ENCODE measurements around the gene ADGB. TPM values are rescaled to one million over a fixed set of nuclear protein-coding genes. Genes with fewer than 3 reads are reported as not detected.

The ADGB gene
- total and polyA plus RNA-seq, 8 donors = not detected

DNA sequence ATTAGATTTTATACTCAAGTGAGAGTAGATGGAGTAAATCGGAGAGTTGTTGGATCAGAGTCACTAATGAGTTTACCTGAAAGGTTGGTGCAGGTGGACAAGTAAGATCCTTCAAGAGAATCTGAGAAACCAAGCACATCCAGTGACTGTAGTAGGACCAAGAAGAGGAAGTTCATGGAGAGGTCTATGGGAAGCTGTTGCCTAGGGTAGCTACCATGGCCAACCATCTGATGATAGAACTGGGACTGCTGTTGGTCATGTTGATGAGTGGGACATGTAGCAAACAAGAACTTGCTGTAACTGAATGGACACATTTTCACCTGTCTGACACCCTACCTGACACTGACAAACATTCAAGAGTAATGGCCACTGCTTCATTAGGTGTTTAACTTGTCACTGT, 11.3 kb upstream of the ADGB start:
- WGBS, 2 donors = 0% methylated on average over 1 of the region's 1 CpG
- Histone ChIP-seq H3K4me3 (no peak overlapping the region), H3K36me3 (no peaks in the 10 kb centered on the region), H3K4me1 (no peaks in the 10 kb centered on the region), H3K9me3 (no peaks in the 10 kb centered on the region), H3K27ac (no peak overlapping the region), H3K27me3 (no peaks in the 10 kb centered on the region)
- FAIRE-seq (no peak), DNase-seq (no peak), ATAC-seq (no peak)
- intact Hi-C loops (cut with DNase I) = no loop called here
- TF ChIP-seq, protein P1, sequence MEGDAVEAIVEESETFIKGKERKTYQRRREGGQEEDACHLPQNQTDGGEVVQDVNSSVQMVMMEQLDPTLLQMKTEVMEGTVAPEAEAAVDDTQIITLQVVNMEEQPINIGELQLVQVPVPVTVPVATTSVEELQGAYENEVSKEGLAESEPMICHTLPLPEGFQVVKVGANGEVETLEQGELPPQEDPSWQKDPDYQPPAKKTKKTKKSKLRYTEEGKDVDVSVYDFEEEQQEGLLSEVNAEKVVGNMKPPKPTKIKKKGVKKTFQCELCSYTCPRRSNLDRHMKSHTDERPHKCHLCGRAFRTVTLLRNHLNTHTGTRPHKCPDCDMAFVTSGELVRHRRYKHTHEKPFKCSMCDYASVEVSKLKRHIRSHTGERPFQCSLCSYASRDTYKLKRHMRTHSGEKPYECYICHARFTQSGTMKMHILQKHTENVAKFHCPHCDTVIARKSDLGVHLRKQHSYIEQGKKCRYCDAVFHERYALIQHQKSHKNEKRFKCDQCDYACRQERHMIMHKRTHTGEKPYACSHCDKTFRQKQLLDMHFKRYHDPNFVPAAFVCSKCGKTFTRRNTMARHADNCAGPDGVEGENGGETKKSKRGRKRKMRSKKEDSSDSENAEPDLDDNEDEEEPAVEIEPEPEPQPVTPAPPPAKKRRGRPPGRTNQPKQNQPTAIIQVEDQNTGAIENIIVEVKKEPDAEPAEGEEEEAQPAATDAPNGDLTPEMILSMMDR (IDR thresholded peaks at IDR 0.05) = no peak

DNA sequence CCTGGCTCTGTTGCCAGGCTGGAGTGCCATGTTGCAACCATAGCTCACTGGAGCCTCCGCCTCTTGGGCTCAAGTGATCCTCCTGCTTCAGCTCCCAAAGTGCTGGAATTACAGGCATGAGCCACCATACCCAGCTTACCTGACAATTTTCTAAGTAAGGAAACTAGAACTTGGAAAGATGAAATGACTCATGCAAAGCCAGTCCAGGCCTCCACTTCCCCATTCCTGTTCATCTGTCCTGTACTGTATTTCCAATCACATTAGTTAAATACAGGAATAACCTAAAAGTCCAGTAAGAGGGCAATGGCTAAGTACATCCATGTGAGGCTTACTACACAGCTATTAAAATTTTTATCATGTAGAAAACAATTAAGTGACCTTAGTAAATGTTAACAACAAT, 8.3 kb upstream of the ADGB start:
- Histone ChIP-seq H3K36me3 (no peaks in the 10 kb centered on the region), H3K9me3 (no peaks in the 10 kb centered on the region), H3K4me3 (no peak overlapping the region), H3K4me1 (no peaks in the 10 kb centered on the region), H3K27ac (no peak overlapping the region), H3K27me3 (no peaks in the 10 kb centered on the region)
- DNase-seq (no peak), ATAC-seq (no peak), FAIRE-seq (no peak)
- TF ChIP-seq, protein P1 (IDR thresholded peaks at IDR 0.05) = no peak
- 88 to 90% methylated on average over 1 of the region's 1 CpG for WGBS, 2 donors
- intact Hi-C loops (cut with DNase I) = no loop called here

DNA sequence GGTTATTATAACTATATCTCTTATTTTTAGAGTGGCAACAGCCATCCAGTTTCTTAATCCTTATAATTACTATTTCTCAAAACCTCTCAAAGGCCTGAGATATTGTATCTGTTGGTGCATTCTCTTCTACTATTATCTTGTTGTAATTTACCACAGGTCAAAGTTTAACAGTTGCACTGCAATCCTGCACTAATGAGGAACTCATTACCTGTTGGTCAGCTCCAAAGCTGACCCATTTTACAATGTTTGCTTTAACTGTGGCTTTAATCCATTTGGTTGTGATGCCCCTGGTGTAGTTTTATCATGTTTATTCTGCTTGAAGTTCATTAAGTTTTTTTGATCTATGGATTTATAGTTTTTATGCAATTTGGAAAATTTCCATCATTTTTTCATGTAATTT, 6.3 kb upstream of the ADGB start:
- no peak overlapping the region for H3K27ac ChIP-seq
- H3K4me1 ChIP-seq = no peaks in the 10 kb centered on the region
- intact Hi-C loops (cut with DNase I) = no loop called here
- TF ChIP-seq, protein P1 (IDR thresholded peaks at IDR 0.05) = no peak
- H3K27me3 ChIP-seq = no peaks in the 10 kb centered on the region
- H3K9me3 ChIP-seq = no peaks in the 10 kb centered on the region
- no peak overlapping the region for H3K4me3 ChIP-seq
- DNase-seq (no peak), FAIRE-seq (no peak), ATAC-seq (no peak)
- H3K36me3 ChIP-seq = no peaks in the 10 kb centered on the region

DNA sequence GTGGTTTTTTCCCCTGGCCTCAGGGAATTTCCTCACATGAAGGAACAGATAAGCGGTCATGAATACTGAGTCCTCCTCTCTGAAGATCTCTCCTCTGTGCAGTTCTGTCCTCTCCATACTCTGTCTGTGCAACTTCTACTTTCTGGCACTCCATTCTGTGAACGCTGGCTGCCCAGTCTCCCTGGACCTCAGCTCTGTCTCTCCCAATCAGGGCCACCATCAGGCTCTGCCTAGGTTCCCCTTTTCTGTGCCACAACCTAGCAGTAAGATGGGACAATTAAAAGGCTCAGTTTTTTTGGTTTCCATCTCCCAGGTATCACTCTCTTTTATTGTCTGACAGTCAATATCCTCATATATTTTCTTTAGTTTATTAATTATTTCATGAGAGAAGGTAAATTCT, 4.8 kb upstream of the ADGB start:
- TF ChIP-seq, protein P1 (IDR thresholded peaks at IDR 0.05) = no peak
- DNase-seq = no peak
- peak in 1 of 4 donors; percentile 54 for ATAC-seq
- intact Hi-C loops (cut with DNase I) = no loop called here
- no peak overlapping the region for H3K4me3 ChIP-seq
- no peak for FAIRE-seq
- 61 to 73% methylated on average over 2 of the region's 2 CpGs for WGBS, 2 donors
- no peaks in the 10 kb centered on the region for H3K9me3 ChIP-seq
- no peaks in the 10 kb centered on the region for H3K36me3 ChIP-seq
- H3K4me1 ChIP-seq = no peaks in the 10 kb centered on the region
- no peaks in the 10 kb centered on the region for H3K27me3 ChIP-seq
- no peak overlapping the region for H3K27ac ChIP-seq

DNA sequence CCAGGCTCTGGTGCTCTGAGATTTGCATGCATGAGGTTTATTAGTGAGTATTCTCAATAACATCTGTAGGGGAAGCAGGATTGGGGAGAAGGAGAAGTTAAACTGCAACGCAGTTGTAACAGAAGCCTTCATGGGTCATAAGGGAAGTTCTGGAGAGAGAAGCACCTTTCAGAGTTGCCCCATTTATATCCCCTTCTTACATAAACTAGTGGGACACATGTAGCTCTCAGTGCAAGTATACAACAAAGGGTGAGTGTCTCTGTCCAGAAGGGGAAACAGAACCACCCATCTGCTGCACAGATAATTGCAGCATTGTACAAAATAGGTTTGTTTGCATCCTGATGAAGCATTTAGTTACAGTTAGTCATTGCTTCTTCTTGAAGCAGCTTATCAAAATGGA, 4.3 kb upstream of the ADGB start:
- 61 to 77% methylated on average over 1 of the region's 1 CpG for WGBS, 2 donors
- TF ChIP-seq, protein P1 (IDR thresholded peaks at IDR 0.05) = no peak
- Histone ChIP-seq H3K9me3 (no peaks in the 10 kb centered on the region), H3K27me3 (no peaks in the 10 kb centered on the region), H3K36me3 (no peaks in the 10 kb centered on the region), H3K4me1 (no peaks in the 10 kb centered on the region), H3K27ac (no peak overlapping the region), H3K4me3 (no peak overlapping the region)
- DNase-seq = no peak
- no peak for FAIRE-seq
- ATAC-seq = peak in 2 of 4 donors; percentile 32 to 43
- intact Hi-C loops (cut with DNase I) = no loop called here
